ENCODE data around the gene GLDC. TPM values are rescaled to one million over a fixed set of nuclear protein-coding genes. Genes with fewer than 3 reads are reported as not detected.

Gene GLDC
- total RNA-seq, 4 donors from 2014 or later = not detected

DNA sequence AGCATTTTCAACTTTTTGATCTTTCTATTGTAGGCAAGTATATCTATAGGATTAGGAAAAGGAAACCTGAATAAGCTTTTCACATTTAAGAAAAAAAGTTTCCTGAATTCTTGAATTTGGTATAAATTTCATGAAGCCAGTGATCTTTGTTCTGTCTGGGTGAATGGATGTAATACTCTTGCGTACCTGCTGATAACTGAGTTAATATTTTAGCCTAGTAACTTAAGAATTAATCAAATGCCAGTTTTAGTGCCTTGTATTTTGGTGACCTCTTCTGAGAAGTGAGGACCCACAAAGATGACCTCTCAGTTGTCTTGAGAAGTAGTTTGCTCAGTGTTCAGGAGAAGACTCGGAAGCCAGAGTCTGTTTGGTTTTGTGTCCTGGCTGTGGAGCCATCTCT is 154.7 kb downstream of the GLDC start:
- TF ChIP-seq, protein P1, sequence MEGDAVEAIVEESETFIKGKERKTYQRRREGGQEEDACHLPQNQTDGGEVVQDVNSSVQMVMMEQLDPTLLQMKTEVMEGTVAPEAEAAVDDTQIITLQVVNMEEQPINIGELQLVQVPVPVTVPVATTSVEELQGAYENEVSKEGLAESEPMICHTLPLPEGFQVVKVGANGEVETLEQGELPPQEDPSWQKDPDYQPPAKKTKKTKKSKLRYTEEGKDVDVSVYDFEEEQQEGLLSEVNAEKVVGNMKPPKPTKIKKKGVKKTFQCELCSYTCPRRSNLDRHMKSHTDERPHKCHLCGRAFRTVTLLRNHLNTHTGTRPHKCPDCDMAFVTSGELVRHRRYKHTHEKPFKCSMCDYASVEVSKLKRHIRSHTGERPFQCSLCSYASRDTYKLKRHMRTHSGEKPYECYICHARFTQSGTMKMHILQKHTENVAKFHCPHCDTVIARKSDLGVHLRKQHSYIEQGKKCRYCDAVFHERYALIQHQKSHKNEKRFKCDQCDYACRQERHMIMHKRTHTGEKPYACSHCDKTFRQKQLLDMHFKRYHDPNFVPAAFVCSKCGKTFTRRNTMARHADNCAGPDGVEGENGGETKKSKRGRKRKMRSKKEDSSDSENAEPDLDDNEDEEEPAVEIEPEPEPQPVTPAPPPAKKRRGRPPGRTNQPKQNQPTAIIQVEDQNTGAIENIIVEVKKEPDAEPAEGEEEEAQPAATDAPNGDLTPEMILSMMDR (IDR thresholded peaks at IDR 0.05; ENCODE audit: low read depth) = no peak

DNA sequence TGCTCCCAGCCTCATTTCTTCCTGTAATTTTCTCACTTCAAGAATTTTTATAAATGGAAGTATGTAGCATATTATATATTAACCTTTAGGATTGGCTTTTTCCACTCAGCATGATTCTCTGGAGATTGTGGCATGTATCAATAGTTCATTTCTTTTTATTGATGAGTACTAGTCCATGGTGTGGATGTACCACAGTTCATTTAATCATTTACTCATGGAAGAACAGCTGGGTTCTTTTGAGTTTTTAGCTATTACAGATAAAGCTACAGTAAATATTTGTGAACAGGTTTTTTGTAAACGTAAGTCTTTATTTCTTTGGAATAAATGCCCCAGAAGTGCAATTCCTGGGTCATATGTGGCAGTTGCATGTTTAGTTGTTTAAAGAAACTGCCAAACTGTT is 156.4 kb downstream of the GLDC start:
- TF ChIP-seq, protein P1 (IDR thresholded peaks at IDR 0.05; ENCODE audit: low read depth) = no peak

DNA sequence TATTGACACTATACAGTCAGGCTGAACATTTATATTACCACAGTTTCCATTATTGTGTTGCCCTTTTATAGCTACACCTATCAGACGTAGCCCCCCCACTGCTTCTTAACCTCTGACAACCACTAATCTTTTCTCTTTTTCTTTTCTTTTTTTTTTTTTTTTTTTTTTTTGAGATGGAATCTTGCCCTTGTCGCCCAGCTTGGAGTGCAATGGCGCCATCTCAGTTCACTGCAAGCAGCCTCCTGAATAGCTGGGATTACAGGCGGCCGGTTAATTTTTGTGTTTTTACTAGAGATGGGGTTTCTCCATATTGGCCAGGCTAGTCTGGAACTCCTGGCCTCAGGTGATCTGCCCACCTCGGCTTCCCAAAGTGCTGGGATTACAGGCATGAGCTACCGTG is 157.1 kb downstream of the GLDC start:
- TF ChIP-seq, protein P1 (IDR thresholded peaks at IDR 0.05; ENCODE audit: low read depth) = no peak

DNA sequence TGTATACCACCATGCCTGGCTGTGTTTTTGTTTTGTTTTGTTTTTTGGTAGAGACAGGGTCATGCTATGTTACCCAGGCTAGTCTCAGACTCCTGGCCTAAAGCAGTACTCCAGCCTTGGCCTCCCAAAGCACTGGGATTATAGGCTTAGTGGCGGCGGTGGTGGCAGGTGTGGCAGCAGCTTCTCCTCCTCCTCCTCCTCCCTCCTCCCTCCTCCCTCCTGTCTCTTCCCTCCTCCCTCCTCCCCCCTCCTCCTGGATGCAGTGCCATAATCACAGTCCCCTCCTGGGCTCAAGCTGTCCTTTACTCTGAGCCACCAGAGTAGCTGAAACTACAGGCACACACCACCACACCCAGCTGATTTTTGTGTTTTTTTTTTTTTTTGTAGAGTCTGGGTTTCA is 161.3 kb downstream of the GLDC start:
- TF ChIP-seq, protein P1 (IDR thresholded peaks at IDR 0.05; ENCODE audit: low read depth) = no peak

Small RNA genes within 50 kb of the gene (small RNA-seq; reads per million reads assigned to genes)
- not detected for gene RN7SL123P
- not detected for gene RN7SL25P

Other genes starting within 250 kb of the GLDC start
- 10 to 100 TPM; 44.3 to 56.6 (median 48.9) TPM for gene UHRF2, start 232.5 kb downstream of the GLDC start, total RNA-seq
- gene KDM4C, start 112.2 kb upstream of the GLDC start, total RNA-seq = 10 to 100 TPM; 31.6 to 37.2 (median 34.0) TPM

Measured in subcutaneous adipose tissue (tissue), 4 donors.